ENCODE results near the gene TFB2M. TPM values are rescaled to one million over a fixed set of nuclear protein-coding genes. Genes with fewer than 3 reads are reported as not detected.

The TFB2M gene
- polyA plus RNA-seq, 1 donor (not counting 4 experiments of a cell fraction or from before 2014, with no cell fraction given): 28.6 TPM

DNA sequence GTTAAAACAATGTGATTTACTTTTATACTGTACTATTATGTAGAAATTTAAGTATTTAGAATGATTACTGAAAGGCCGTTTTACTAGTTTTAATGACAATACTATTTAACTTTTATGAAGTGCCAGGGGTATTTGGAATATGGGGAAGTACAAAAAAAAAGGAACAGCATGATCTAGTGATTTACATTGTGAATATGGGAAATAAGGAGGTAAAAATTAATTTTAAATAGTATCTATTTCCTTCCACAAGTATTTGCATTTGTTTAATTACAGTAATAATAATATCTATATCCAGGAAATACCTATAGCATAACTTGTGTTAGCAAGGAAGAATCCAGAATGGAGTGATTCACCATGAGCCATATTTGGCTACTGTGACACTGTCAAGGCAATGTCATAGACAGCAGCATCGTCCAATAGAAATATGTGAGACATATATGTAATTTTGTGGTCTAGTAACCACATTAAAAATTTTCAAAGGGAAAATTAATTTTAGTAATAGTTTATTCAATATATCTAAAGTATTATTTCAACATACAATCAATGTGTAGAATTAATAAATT lies 22.2 kb upstream of the TFB2M start:
- peaks cover 9% of the 10 kb centered on the region for H3K79me2 ChIP-seq (ENCODE audit: control insufficient read depth, insufficient read depth, low read length)
- H3K4me3 ChIP-seq (ENCODE audit: control insufficient read depth in 2 of 3, extremely low read depth in 1 of 3, insufficient read depth in 2 of 3, low read depth in 1 of 3, low read length in 3 of 3): no peak overlapping the region
- dilution Hi-C loops (cut with MboI; ENCODE audit: extremely low pct_ligation_motif_present, low sequenced_read_pairs): no loop called here
- H3K9ac ChIP-seq (ENCODE audit: control insufficient read depth, extremely low read depth, insufficient read depth, low read length): peak overlapping the region; percentile 11
- H3K27me3 ChIP-seq (ENCODE audit: control insufficient read depth, extremely low read depth, insufficient read depth, low read length): no peaks in the 10 kb centered on the region
- H4K20me1 ChIP-seq (ENCODE audit: control insufficient read depth, extremely low read depth, insufficient read depth, low read length): no peaks in the 10 kb centered on the region
- TF ChIP-seq EZH2 (IDR thresholded peaks at IDR 0.05; ENCODE audit: low read length): no peak
- TF ChIP-seq, protein P1, sequence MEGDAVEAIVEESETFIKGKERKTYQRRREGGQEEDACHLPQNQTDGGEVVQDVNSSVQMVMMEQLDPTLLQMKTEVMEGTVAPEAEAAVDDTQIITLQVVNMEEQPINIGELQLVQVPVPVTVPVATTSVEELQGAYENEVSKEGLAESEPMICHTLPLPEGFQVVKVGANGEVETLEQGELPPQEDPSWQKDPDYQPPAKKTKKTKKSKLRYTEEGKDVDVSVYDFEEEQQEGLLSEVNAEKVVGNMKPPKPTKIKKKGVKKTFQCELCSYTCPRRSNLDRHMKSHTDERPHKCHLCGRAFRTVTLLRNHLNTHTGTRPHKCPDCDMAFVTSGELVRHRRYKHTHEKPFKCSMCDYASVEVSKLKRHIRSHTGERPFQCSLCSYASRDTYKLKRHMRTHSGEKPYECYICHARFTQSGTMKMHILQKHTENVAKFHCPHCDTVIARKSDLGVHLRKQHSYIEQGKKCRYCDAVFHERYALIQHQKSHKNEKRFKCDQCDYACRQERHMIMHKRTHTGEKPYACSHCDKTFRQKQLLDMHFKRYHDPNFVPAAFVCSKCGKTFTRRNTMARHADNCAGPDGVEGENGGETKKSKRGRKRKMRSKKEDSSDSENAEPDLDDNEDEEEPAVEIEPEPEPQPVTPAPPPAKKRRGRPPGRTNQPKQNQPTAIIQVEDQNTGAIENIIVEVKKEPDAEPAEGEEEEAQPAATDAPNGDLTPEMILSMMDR (optimal IDR thresholded peaks at IDR 0.05 in 1 of 3, IDR thresholded peaks at IDR 0.05 in 1 of 3, conservative IDR thresholded peaks at IDR 0.05 in 1 of 3; ENCODE audit: extremely low read depth in 1 of 3, insufficient read depth in 2 of 3, low read length in 3 of 3): no peak
- H3K4me1 ChIP-seq (ENCODE audit: control insufficient read depth, extremely low read depth, insufficient read depth, low read length): peaks cover 14% of the 10 kb centered on the region
- H3K36me3 ChIP-seq (ENCODE audit: control insufficient read depth in 2 of 2, extremely low read depth in 1 of 2, insufficient read depth in 2 of 2, low read length in 2 of 2): no peaks in the 10 kb centered on the region
- H2AFZ ChIP-seq (ENCODE audit: control insufficient read depth, low read length): no peak overlapping the region
- H3K9me1 ChIP-seq (ENCODE audit: control insufficient read depth, extremely low read depth, insufficient read depth, low read length): no peaks in the 10 kb centered on the region
- DNase-seq (ENCODE audit: low read depth, low spot score) (no peak), FAIRE-seq (no peak)
- peak overlapping the region; percentile 50 for H3K4me2 ChIP-seq (ENCODE audit: control insufficient read depth, extremely low read depth, insufficient read depth, low read depth, low read length)
- no peaks in the 10 kb centered on the region for H3K9me3 ChIP-seq (ENCODE audit: control insufficient read depth, low read depth, low read length)
- peak overlapping the region; percentile 66 for H3K27ac ChIP-seq (ENCODE audit: control insufficient read depth, insufficient read depth, low read length)

GRCh38 chr1:246587606-246588005 lies 21.5 kb upstream of the TFB2M start:
- no peaks in the 10 kb centered on the region for H3K9me1 ChIP-seq (ENCODE audit: control insufficient read depth, extremely low read depth, insufficient read depth, low read length)
- TF ChIP-seq, protein P1 (optimal IDR thresholded peaks at IDR 0.05 in 1 of 3, IDR thresholded peaks at IDR 0.05 in 1 of 3, conservative IDR thresholded peaks at IDR 0.05 in 1 of 3; ENCODE audit: extremely low read depth in 1 of 3, insufficient read depth in 2 of 3, low read length in 3 of 3): no peak
- TF ChIP-seq EZH2 (IDR thresholded peaks at IDR 0.05; ENCODE audit: low read length): no peak
- H3K36me3 ChIP-seq (ENCODE audit: control insufficient read depth in 2 of 2, extremely low read depth in 1 of 2, insufficient read depth in 2 of 2, low read length in 2 of 2): no peaks in the 10 kb centered on the region
- peak overlapping the region; percentile 11 for H3K9ac ChIP-seq (ENCODE audit: control insufficient read depth, extremely low read depth, insufficient read depth, low read length)
- no peak overlapping the region for H2AFZ ChIP-seq (ENCODE audit: control insufficient read depth, low read length)
- dilution Hi-C loops (cut with MboI; ENCODE audit: extremely low pct_ligation_motif_present, low sequenced_read_pairs): no loop called here
- H3K4me3 ChIP-seq (ENCODE audit: control insufficient read depth in 2 of 3, extremely low read depth in 1 of 3, insufficient read depth in 2 of 3, low read depth in 1 of 3, low read length in 3 of 3): no peak overlapping the region
- H3K9me3 ChIP-seq (ENCODE audit: control insufficient read depth, low read depth, low read length): no peaks in the 10 kb centered on the region
- H3K4me1 ChIP-seq (ENCODE audit: control insufficient read depth, extremely low read depth, insufficient read depth, low read length): peaks cover 14% of the 10 kb centered on the region
- no peak for DNase-seq (ENCODE audit: low read depth, low spot score)
- no peaks in the 10 kb centered on the region for H4K20me1 ChIP-seq (ENCODE audit: control insufficient read depth, extremely low read depth, insufficient read depth, low read length)
- peak overlapping the region; percentile 50 for H3K4me2 ChIP-seq (ENCODE audit: control insufficient read depth, extremely low read depth, insufficient read depth, low read depth, low read length)
- H3K79me2 ChIP-seq (ENCODE audit: control insufficient read depth, insufficient read depth, low read length): peaks cover 11% of the 10 kb centered on the region
- FAIRE-seq: no peak
- peak overlapping the region; percentile 66 for H3K27ac ChIP-seq (ENCODE audit: control insufficient read depth, insufficient read depth, low read length)
- H3K27me3 ChIP-seq (ENCODE audit: control insufficient read depth, extremely low read depth, insufficient read depth, low read length): no peaks in the 10 kb centered on the region
